ENCODE data around the gene RNF167.

- TF ChIP-seq, protein P1, sequence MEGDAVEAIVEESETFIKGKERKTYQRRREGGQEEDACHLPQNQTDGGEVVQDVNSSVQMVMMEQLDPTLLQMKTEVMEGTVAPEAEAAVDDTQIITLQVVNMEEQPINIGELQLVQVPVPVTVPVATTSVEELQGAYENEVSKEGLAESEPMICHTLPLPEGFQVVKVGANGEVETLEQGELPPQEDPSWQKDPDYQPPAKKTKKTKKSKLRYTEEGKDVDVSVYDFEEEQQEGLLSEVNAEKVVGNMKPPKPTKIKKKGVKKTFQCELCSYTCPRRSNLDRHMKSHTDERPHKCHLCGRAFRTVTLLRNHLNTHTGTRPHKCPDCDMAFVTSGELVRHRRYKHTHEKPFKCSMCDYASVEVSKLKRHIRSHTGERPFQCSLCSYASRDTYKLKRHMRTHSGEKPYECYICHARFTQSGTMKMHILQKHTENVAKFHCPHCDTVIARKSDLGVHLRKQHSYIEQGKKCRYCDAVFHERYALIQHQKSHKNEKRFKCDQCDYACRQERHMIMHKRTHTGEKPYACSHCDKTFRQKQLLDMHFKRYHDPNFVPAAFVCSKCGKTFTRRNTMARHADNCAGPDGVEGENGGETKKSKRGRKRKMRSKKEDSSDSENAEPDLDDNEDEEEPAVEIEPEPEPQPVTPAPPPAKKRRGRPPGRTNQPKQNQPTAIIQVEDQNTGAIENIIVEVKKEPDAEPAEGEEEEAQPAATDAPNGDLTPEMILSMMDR (conservative IDR thresholded peaks at IDR 0.05; ENCODE audit: low read length): no peak
- no peak for TF ChIP-seq EZH2phosphoT487 (IDR thresholded peaks at IDR 0.05; ENCODE audit: borderline replicate concordance)
Measured at GRCh38 chr17:4931963-4932362, 8.1 kb upstream of the RNF167 start, which contains the start of gene GP1BA.

Data from Loucy (cell line).